Raji (cell line): Measurements from ENCODE around the gene ABCA6.

Experiments
- POLR2A ChIP-seq: IDR thresholded peaks from 2 replicates; pipeline ENCODE4 v1.6.1; 2011; ENCODE audit warnings: low read depth, low read length, control low read depth; ENCODE audit not compliant: insufficient read depth

The ABCA6 gene

DNA sequence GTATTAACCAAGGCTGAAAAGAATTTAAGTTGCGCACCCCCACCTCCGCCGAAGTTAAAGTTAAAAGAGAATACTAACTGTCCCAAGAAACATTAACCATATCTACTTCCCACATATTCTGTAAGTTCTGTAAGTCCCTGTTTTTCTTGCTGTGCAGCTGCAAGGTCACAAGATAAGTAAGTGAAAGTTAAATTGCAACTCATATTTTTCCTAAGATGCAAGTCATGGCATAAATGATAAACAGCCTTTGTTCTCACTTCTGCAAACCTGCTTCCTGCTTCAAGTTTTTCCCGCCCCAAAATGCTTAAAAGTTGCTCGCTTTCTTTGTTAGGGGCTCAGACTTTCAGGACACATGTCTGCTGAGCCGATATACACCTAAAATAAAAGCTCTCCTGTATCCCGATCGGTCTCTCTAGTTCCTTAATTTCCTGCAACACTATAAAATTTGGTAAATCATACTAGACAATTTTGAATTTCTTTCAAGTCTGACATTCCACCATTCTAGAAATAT, 48.4 kb downstream of the ABCA6 start:
- TF ChIP-seq POLR2A: no peak

DNA sequence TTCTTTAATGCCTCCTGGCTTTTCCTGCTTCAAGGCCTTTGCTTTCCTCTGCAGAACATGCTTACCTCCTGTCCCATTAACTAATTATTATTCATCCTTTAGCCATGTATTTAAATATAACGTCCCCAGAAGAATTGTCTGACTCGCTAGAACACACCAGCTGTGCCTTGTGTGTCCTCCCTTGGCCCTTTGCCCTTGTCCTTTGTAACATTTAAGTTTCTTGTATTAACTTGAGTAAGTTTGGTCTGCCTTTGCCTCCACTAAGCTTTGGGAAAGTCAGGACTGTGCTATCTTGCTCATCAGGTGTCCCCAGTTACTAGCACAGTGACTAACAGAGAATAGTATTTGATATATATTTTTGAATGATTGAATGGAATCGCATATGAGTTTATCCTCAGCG, 51.3 kb downstream of the ABCA6 start:
- TF ChIP-seq POLR2A: no peak

DNA sequence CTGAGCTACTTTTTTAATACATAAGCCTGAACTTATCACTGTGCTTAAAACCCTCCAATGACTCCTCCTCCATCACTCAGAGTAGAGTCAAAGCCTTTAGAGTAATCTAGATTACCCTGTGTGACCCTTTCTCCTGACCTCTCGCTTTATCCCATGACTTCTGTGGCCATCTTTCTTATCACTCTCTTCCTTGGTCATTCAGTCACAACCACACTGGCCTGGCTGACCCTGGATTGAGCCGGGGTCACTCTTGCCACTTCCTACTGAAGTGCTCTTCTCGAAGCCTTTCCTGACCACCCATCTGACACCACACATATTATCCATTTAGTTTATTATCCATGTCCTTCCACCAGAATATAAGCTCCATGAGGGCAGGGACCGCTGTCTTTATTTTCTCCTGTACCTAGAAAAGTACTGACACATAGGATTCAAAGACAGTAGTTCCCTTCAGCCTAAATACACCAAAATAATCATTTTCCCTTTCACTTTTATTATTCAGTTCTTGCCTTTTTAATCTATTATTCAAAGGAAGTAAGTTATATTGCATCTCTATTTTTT, 53.0 kb downstream of the ABCA6 start:
- TF ChIP-seq POLR2A: no peak

DNA sequence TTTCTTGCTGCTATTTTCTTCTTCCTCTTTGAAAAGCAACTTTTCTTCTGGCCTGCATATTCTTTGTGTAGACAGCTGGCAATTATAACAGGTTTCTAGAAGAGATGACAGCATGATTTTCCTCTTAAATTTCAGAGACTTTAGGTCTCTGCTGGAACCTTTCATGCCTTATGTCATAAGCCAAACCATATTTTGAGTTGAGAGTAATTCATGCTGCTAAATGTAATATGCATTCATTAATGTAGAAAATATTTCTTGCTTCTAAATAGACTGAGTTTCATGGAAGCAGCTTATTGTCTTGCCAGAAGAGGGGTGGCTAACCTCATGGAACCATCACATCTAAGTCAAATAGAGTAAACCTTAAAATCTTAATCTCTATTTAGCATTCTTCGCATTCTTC, 55.1 kb downstream of the ABCA6 start:
- TF ChIP-seq POLR2A: no peak

DNA sequence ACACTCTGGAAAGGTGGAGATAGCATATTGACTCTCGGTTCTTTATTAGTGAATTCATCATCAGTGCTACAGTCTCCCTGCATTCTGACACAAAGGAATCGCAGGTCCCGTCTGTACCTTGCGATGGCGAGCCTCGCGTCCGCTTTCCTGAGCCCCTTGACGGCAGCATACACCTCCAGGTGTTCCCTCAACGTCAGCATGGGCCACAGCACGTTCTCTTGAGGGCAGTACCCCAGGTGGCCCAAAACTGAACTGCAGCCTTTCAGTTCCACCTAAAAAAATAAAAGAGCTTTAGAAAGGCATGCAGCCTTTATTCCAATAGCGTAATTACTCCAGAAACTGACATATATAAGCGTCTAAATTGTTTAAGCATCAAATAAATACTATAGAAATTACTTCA, 56.8 kb downstream of the ABCA6 start:
- TF ChIP-seq POLR2A: no peak

DNA sequence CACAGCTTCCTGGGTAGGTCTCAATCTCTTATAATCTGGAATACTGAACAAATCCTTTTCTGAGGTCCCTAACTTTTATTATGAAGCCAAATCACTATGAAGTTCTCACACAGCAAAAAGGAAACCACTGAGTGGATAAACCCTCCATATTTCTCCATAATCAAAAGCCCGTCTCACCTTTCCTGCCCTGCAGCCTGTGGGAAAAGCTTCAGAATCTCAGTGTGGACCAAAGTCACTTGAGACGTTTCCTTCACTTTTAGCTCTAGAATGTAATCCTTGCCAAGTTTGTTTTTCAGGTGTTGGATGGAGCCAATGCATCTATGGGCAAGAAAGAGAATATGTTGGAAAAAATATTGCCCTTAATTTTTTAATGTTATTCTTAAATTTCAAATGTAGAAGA, 59.0 kb downstream of the ABCA6 start:
- no peak for TF ChIP-seq POLR2A

DNA sequence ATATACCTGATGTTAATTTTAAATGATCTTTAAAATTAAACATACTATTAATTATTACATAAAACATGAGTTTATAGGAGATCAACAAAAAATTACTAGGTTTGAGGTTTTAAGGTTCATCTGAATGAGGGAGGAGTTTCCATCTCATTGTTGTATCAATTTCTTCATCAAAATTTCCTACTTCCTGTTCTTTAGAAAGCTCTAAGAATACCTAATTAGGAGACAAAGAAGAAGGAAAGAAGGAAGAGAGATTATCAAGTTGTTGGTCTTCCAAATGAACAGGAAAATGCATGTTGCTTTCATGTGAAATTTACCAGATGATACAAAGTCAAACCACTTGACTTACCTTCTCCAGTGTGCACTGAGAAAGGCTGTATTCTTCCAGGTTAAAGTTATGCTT, 62.8 kb downstream of the ABCA6 start:
- no peak for TF ChIP-seq POLR2A

DNA sequence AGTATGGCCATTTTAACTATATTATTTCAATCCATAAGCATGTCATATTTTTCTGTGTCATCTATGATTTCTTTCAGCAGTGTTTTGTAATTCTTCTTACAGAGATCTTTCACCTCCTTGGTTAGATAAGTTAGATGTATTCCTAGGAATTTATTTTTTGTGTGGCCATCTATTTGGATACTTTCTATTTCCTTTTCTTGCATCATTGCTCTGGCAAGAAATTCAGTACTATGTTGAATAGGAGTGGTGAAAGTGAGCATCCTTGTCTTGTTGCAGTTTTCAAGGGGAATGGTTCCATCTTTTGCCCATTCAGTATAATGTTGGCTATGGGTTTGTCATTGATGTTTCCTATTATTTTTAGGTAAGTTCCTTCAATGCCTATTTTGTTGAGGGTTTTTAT, 65.9 kb downstream of the ABCA6 start:
- TF ChIP-seq POLR2A: no peak

DNA sequence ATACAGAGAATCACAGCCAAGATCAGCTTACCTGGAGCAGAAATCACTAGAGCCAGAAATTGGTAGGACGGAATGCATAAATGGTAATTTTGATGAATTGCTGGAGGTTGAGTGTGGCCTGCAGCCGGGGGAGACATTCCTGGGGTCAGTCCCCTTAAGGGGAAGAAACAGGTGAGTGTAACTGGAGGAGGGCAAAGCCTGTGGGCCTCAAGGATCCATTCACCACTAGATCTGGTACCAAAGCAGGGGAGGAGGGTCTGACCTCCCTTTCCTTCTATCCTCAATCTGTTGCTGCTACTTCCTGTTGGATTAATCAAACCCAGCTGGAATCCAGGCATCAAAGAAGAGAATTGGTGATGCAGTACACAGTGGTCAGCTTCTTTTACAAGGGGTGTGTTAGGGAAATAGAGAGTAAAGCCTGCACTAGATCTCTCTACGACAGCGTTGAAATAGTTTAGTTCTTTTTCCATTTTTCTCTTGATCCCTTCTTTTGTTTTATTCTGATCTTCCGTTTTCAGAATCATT, 72.4 kb downstream of the ABCA6 start:
- no peak for TF ChIP-seq POLR2A

DNA sequence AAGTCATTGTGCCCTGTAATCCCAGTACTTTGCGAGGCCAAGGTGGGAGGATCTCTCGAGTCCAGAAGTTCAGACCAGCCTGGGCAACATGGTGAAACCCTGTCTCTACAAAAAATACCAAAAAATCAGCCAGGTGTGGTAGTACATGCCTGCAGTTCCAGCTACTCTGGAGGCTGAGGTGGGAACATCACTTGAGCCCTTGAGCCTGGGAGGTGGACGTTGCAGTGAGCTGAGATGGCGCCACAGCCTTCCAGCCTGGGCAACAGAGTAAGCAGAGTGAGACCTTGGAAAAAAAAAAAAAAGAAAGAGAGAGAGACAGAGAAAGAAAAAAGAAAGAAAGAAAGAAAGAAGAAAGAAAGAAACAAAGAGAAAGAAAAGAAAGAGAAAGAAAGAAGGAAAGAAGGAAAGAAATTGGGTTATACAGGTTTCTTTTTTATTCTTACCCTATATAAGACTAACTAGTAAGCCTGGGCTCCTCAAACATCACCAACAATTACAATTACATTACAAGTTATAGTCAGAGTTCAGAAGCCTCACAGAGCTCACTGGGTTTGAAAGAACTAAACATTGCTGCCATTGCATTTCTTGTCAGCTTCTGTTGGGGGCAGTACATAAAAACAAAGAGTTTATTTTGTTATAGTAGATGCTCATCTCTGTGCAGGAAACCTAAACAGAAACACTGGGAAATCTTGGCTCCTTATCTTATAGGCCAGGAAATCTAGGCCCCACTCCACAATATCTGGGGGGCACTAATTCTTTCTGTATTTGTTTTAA, 74.2 kb downstream of the ABCA6 start:
- TF ChIP-seq POLR2A: no peak

DNA sequence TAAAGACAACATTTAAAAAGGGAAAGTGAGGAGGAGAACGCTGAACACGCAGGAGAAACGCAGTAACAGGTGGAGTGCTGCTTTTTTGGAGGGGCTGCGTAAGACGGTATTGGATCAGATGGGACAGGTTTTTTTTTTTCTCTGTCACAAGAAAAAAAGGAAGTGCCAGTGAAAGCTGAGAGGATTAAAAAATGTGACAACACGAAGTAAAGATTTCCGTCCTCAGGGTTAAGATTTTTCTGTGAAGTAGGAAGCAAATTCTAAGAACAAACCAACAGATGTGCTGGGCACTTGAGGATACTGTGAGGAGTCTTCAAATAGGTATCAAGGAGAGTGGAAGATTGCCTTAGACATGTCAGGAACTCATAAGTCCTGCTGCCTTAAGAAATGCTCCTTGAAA, 75.2 kb downstream of the ABCA6 start:
- no peak for TF ChIP-seq POLR2A

DNA sequence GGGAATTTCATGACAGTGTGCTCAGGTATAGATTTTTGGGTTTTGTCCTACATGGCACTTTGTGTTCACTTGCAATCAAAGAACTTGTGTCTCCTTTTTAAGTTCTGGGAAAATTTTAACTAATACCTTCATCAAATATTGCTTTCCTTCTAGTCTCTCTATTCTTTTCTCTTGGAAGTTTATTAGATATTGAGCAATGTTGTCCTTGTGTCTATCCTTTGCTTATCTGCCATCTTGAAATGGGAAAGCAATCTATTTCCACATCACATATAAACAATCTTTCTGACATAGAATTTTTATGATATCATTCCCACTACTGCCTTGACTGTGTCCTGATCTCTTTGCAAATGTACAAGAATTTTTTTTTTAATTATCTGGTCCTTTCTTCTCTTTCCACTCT, 76.6 kb downstream of the ABCA6 start:
- no peak for TF ChIP-seq POLR2A

DNA sequence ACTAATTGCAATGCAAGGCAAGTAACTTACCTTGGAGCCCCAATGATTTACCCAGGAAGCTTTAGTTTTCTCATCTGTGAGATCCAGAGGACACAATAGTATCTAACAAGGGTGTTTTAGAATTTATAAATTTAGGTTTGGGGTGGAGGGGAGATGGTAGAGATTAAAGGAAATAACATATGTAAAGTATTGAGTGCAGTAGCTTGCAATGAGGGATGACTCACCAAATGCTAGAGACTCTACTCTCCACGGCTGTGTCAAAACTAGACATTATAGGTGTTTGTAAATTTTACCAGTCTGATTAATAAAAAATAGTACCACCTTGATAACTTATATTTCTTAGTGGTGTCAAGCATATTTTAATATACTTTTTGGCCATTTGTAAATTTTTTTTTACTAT, 77.2 kb downstream of the ABCA6 start:
- TF ChIP-seq POLR2A: no peak

DNA sequence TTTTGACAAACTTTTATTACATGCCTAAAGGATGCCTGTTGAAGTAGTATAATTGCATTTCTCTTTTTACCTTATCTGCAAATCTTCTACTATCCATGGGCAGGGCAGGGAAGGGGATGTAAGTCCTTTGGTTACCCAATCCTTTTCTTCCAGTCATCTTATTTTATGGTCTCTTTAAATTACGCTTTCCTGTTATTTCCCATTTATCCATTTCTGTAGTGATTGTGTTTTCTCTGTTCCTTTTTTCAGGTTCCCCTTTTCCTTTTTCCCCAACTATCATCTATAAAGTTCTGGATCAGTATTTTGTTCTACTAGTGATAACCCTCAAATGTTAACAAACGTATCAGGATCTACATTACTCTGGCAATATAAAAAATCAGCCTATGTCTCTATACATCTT, 77.7 kb downstream of the ABCA6 start:
- TF ChIP-seq POLR2A: no peak

DNA sequence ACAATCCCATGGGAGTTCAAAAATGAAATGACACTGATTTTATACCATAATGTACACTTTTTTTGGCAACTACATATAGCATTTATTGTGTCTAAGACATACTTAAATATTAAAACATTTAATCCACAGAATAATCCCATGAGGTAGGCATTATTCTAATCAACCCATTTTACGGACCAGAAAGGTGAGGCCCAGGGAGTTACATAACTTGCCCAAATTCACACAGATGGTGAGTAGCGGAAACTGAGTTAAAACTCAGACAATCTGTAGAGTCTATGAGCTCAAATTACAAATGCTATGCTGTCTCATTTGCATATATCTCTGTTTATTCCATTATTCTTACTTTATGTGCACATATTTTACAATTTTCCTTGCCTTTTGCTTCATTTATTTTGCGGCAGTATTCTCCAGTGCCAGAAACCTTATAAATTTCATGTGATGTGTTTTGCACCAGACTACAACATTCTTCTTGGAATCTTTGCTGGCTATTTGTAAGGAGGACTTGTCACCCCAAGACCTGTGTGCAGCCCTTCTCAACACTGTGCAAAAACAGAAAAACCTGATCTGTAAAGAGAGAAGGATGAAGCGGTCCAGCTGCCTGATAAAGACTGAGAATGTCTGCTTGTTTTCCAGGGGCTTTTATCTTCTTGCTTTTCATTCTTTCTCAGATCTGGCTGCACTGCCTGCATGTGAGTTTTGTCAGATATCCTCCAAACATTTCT, 78.7 kb downstream of the ABCA6 start:
- no peak for TF ChIP-seq POLR2A

DNA sequence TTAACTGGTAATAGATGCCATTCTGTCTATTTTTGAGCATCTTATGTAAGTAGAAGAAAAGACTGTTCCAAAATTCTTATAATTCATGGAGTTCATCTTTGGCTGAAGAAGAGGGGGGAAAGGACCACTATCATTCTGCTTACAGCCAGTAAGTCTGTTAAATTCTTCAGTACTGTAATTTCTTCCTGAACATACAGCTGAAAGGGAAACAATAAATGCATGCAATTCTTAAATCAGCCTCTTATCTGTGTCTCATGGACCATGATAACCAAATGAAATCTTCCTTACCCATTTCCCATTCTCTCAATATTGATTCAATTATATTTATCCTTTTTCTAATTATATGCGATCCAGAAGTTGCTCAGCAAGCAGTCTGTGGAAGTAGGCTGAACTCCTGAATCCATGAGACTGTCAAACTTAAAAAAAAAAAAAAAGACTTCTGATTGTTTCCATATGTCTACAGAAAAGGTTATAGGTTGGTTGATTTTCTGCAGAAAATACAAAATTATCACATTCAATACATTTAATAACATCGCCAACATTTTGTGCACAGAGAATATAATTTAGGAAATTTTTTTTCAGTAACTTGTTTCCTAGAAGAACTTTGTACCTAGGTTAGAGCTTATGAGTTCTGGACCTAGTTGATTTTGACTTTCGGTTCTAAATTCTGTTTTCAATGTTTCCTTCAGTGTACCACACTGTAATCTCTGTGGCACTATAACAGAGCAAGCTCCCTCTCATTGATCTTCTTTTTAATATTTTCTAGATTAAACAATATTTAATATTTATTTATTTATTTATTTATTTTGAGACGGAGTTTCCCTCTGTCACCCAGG, 79.8 kb downstream of the ABCA6 start:
- no peak for TF ChIP-seq POLR2A

DNA sequence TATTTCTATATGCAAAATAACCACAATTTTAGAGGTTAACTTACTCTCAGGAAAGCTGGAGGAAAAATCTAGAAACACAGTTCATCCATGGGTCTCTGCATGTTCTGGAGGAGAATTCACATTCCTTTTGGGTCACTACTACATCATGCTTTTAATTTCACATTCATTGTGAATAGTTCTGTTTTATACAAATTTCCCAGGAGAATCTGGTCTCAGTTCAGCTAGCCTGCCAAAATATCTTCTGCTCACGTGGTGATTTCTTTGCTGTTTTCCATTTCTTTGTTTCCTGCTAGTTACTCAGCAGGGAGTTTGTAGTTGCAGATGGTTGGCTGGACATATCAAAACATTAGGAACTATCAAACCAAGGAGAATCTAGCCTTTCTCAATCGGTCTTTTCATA, 80.9 kb downstream of the ABCA6 start, which contains the start of gene ABCA9:
Gene ABCA9, minus strand, starts transcription at position 106 of the 400 bp plus-strand sequence. CDS start 9,801 bp downstream, outside the sequence.
- TF ChIP-seq POLR2A: no peak
